OCI-LY7 (cell line): ENCODE measurements around the gene FAM13A. TPM values are rescaled to one million over a fixed set of nuclear protein-coding genes. Genes with fewer than 3 reads are reported as not detected.

Experiments used
- BruUV-seq: library from RNA; stranded (reverse); fragments of 400-500 nt; replicated peaks from 2 replicates; lab custom pipeline; 2021; lab: Mats Ljungman, UMichigan
- CTCF ChIA-PET: fragments of 300-600 bp; sonication (Branson Sonifier 250); formaldehyde crosslinking; loops from one replicate; lab custom pipeline; 2022; ENCODE audit warnings: antibody characterized with exemption; ENCODE audit not compliant: unreplicated experiment; lab: Charles Lee
- POLR2A ChIA-PET: fragments of 300-600 bp; sonication (Branson Sonifier 250); formaldehyde crosslinking; loops from one replicate; lab custom pipeline; 2022; ENCODE audit warnings: antibody characterized with exemption; lab: Charles Lee
- DNase-seq: peaks from one replicate; pipeline ENCODE4 v3.0.0-alpha.2; 2015; ENCODE audit warnings: low spot score
- H2AFZ ChIP-seq: fragments of 200-600 bp; sonication (generic), shearing (Covaris generic); 2 replicates; pipeline ENCODE4 v1.6.1; 2014; ENCODE audit warnings: mild to moderate bottlenecking, antibody characterized with exemption, low read length, moderate library complexity
- H3K27ac ChIP-seq: fragments of 200-600 bp; sonication (generic); 2 replicates; pipeline ENCODE4 v1.5.1; 2014; ENCODE audit warnings: mixed run types, low read depth, mild to moderate bottlenecking, moderate library complexity, low read length, inconsistent platforms; ENCODE audit not compliant: poor library complexity, severe bottlenecking
- H3K36me3 ChIP-seq: fragments of 200-600 bp; sonication (generic); 2 replicates; pipeline ENCODE4 v1.6.1; 2014; ENCODE audit warnings: mild to moderate bottlenecking, antibody characterized with exemption, low read length, moderate library complexity, mixed read lengths; ENCODE audit not compliant: insufficient read depth
- H3K4me1 ChIP-seq: fragments of 200-600 bp; sonication (generic); 2 replicates; pipeline ENCODE4 v1.5.1; 2014; ENCODE audit warnings: mild to moderate bottlenecking, low read length; ENCODE audit not compliant: insufficient read depth, poor library complexity, severe bottlenecking
- H3K4me2 ChIP-seq: fragments of 200-600 bp; sonication (generic); 2 replicates; pipeline ENCODE4 v1.6.1; 2014; ENCODE audit warnings: mild to moderate bottlenecking, low read length
- H3K4me3 ChIP-seq: fragments of 200-600 bp; sonication (generic); 2 replicates; pipeline ENCODE4 v1.5.1; 2014; ENCODE audit warnings: mild to moderate bottlenecking, low read depth, low read length; ENCODE audit not compliant: poor library complexity, severe bottlenecking
- H3K79me2 ChIP-seq: fragments of 200-600 bp; sonication (generic); 2 replicates; pipeline ENCODE4 v1.6.1; 2016; ENCODE audit warnings: low read depth, mild to moderate bottlenecking, low read length, moderate library complexity, mixed read lengths; ENCODE audit not compliant: insufficient read depth
- H3K9me2 ChIP-seq: fragments of 200-600 bp; sonication (generic); 2 replicates; pipeline ENCODE4 v1.6.1; 2016; ENCODE audit warnings: mild to moderate bottlenecking, low read length, mixed read lengths; ENCODE audit not compliant: insufficient read depth
- H3K9me3 ChIP-seq: fragments of 200-600 bp; sonication (generic); 2 replicates; pipeline ENCODE4 v1.6.1; 2014; ENCODE audit warnings: mild to moderate bottlenecking, mixed run types, low read length, mixed read lengths
- H4K20me1 ChIP-seq: fragments of 200-600 bp; sonication (generic); 2 replicates; pipeline ENCODE4 v1.6.1; 2014; ENCODE audit warnings: mild to moderate bottlenecking, antibody characterized with exemption, low read length, moderate library complexity, mixed read lengths; ENCODE audit not compliant: insufficient read depth
- CTCF ChIP-seq: fragments of 200-600 bp; sonication (generic); conservative IDR thresholded peaks from 2 replicates; pipeline ENCODE4 v1.5.1; 2014; ENCODE audit warnings: mild to moderate bottlenecking, antibody characterized with exemption, low read length, moderate library complexity, mixed read lengths
- EZH2phosphoT487 ChIP-seq: fragments of 200-600 bp; sonication (generic); IDR thresholded peaks from 2 replicates; pipeline ENCODE4 v1.6.1; 2018; ENCODE audit warnings: low read depth, borderline replicate concordance, mild to moderate bottlenecking, mixed run types, antibody characterized with exemption, low read length, moderate library complexity, mixed read lengths
- intact Hi-C: fragments of 100-400 bp; cut with micrococcal nuclease; formaldehyde crosslinking; loops from one replicate; pipeline ENCODE4 v1.10.0; 2022; ENCODE audit not compliant: unreplicated experiment
- total RNA-seq, 2 experiments: library from RNA; depleted of rRNA in 1 of 2; stranded (reverse); fragments of >200 nt in 1 of 2; shearing (Covaris generic) in 1 of 2; gene quantifications; 2 replicates each; pipeline ENCODE4 v1.2.3, GENCODE V29; 2014 to 2022

Gene FAM13A
- total RNA-seq, 2 experiments from 2014 or later = not detected

DNA sequence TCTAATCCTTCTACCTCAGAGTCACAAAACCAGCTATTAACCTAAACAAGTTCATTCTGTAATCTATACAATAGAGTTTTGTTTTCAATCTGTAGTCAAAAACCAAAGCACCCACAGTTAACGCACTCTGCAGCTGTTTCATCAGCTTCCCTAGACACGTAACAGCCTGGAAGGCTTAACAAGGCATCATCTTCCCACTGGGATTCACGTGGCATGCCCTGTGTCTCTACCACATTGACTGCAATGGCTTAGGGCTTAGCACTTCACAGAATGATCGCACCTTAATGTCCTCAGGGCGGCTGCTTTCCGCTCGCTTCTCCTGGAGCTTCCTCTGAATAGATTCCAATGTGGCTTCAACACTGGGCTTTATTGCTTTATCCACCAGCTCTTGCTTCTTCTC is 309.6 kb downstream of the FAM13A start:
- H3K4me1 ChIP-seq = no peaks in the 10 kb centered on the region
- H2AFZ ChIP-seq = no peak overlapping the region
- no peaks in the 10 kb centered on the region for H3K36me3 ChIP-seq
- no peaks in the 10 kb centered on the region for H4K20me1 ChIP-seq
- H3K79me2 ChIP-seq = no peaks in the 10 kb centered on the region
- intact Hi-C loops = no loop called here
- TF ChIP-seq CTCF = no peak
- TF ChIP-seq EZH2phosphoT487 = no peak
- BruUV-seq = no TSS peak
- H3K4me3 ChIP-seq = no peak overlapping the region
- POLR2A ChIA-PET = interaction anchor here (1.3 kb wide), 1 partner anchor 22 kb away, joined by 4 read pairs; no protein-coding TSS in a partner anchor
- H3K9me2 ChIP-seq = no peaks in the 10 kb centered on the region
- CTCF ChIA-PET = interaction anchor here (0.7 to 1.0 kb wide), 2 partner anchors 9 to 208 kb away, joined by 3 read pairs; no protein-coding TSS in a partner anchor
- H3K27ac ChIP-seq = no peak overlapping the region
- H3K9me3 ChIP-seq = no peaks in the 10 kb centered on the region
- no peak overlapping the region for H3K4me2 ChIP-seq
- DNase-seq = no peak

DNA sequence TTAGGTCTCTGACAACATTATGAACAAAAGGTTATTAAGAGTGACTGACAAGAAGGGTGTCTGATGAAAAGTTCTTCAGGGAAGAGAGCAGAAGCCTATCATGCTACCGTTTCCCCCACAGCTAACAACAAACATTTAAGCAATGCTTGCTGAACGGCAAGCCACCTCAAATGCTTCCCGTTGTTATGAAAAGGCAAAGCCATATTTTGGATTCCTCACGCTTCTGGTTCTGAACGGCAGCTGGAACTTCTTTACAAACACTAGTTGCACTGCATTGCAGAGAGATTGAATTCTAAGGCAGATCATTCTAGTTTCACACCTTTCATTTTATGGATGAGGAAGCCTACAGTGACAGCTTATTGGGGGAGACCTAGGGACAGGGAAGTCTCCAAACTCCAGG is 310.8 kb downstream of the FAM13A start:
- CTCF ChIA-PET = no interaction called here
- no peak overlapping the region for H2AFZ ChIP-seq
- no peaks in the 10 kb centered on the region for H3K9me2 ChIP-seq
- no peaks in the 10 kb centered on the region for H4K20me1 ChIP-seq
- POLR2A ChIA-PET = interaction anchor here (0.7 to 1.3 kb wide), 3 partner anchors 19 to 990 kb away, joined by 3 to 5 read pairs (median 4); no protein-coding TSS in a partner anchor
- H3K36me3 ChIP-seq = no peaks in the 10 kb centered on the region
- H3K79me2 ChIP-seq = no peaks in the 10 kb centered on the region
- no peaks in the 10 kb centered on the region for H3K4me1 ChIP-seq
- no peaks in the 10 kb centered on the region for H3K9me3 ChIP-seq
- no peak overlapping the region for H3K27ac ChIP-seq
- no TSS peak for BruUV-seq
- TF ChIP-seq EZH2phosphoT487 (no peak), CTCF (no peak)
- H3K4me3 ChIP-seq = no peak overlapping the region
- intact Hi-C loops = no loop called here
- no peak overlapping the region for H3K4me2 ChIP-seq
- no peak for DNase-seq

DNA sequence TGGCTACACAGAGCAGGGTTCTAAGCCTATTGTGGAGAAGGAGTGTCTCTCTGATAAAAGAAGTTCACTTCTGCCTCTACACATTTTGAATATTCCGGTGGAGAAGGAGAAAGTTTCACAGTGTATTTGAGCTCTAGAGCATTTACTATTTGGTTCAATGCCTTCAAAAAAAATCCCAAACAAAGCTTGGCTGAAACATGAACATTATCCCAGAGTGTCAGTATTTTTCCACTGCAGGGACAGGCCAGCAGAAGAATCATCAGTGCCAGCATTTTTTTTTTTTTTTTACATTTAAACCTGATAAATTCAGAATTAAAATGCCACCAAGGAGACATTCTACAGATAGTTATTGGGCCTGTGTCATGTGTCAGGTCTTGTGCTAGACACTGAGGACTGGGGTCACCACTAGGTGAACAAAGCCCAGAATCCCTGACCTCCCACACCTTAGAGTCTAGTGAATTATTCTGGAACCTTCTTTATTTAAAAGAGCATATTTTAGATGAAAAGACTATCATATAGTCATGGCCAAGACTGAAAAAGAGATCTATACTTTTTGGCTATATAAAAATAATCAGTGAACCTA is 311.3 kb downstream of the FAM13A start:
- ChIA-PET CTCF (no interaction called here), POLR2A (interaction anchor here (1.3 kb wide), 1 partner anchor 20 kb away, joined by 5 read pairs; no protein-coding TSS in a partner anchor)
- H3K4me1 ChIP-seq = no peaks in the 10 kb centered on the region
- intact Hi-C loops = no loop called here
- no peaks in the 10 kb centered on the region for H3K9me3 ChIP-seq
- H3K4me2 ChIP-seq = no peak overlapping the region
- no peak overlapping the region for H3K27ac ChIP-seq
- H4K20me1 ChIP-seq = no peaks in the 10 kb centered on the region
- H3K9me2 ChIP-seq = no peaks in the 10 kb centered on the region
- H3K4me3 ChIP-seq = no peak overlapping the region
- H3K79me2 ChIP-seq = no peaks in the 10 kb centered on the region
- no peaks in the 10 kb centered on the region for H3K36me3 ChIP-seq
- TF ChIP-seq CTCF = no peak
- no peak for TF ChIP-seq EZH2phosphoT487
- no TSS peak for BruUV-seq
- DNase-seq = no peak
- H2AFZ ChIP-seq = no peak overlapping the region
